Hepatocyte (in vitro differentiated cells): ENCODE measurements around the gene STK11IP.

Source experiments
- EZH2 ChIP-seq: fragments of 200-600 bp; sonication (generic); IDR thresholded peaks from 2 replicates; pipeline ENCODE4 v1.6.1; 2016; ENCODE audit warnings: antibody characterized with exemption, mild to moderate bottlenecking, borderline replicate concordance
- EZH2phosphoT487 ChIP-seq: fragments of 200-600 bp; sonication (generic); IDR thresholded peaks from one replicate; pipeline ENCODE4 v1.6.1; 2018; ENCODE audit warnings: antibody characterized with exemption, mild to moderate bottlenecking, low read depth, moderate library complexity; ENCODE audit not compliant: unreplicated experiment, severe bottlenecking
- TF ChIP-seq, protein P1 (sequence below): fragments of 200-600 bp; sonication (generic); IDR thresholded peaks from 2 replicates; pipeline ENCODE4 v1.5.1; 2016; ENCODE audit warnings: antibody characterized with exemption, mild to moderate bottlenecking; ENCODE audit not compliant: poor library complexity

DNA sequence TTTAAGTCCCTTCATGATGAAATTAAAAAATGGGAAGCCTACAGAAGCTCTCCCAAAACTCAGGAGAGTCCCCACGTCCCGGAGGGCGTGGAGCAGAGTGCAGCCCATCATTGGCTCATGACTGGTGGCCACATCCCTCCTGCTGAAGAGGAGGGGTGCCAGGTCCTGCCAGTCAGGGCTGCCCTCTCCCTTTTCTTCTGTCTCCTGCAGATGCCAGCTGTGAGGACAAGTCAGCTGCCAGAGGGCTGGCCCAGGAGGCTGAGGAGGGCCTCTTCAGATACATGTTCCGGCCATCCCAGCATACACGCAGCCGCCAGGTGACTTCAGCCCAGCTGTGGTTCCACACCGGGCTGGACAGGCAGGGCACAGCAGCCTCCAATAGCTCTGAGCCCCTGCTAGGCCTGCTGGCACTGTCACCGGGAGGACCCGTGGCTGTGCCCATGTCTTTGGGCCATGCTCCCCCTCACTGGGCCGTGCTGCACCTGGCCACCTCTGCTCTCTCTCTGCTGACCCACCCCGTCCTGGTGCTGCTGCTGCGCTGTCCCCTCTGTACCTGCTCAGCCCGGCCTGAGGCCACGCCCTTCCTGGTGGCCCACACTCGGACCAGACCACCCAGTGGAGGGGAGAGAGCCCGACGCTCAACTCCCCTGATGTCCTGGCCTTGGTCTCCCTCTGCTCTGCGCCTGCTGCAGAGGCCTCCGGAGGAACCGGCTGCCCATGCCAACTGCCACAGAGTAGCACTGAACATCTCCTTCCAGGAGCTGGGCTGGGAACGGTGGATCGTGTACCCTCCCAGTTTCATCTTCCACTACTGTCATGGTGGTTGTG, 23.0 kb upstream of the STK11IP start:
- TF ChIP-seq, protein P1, sequence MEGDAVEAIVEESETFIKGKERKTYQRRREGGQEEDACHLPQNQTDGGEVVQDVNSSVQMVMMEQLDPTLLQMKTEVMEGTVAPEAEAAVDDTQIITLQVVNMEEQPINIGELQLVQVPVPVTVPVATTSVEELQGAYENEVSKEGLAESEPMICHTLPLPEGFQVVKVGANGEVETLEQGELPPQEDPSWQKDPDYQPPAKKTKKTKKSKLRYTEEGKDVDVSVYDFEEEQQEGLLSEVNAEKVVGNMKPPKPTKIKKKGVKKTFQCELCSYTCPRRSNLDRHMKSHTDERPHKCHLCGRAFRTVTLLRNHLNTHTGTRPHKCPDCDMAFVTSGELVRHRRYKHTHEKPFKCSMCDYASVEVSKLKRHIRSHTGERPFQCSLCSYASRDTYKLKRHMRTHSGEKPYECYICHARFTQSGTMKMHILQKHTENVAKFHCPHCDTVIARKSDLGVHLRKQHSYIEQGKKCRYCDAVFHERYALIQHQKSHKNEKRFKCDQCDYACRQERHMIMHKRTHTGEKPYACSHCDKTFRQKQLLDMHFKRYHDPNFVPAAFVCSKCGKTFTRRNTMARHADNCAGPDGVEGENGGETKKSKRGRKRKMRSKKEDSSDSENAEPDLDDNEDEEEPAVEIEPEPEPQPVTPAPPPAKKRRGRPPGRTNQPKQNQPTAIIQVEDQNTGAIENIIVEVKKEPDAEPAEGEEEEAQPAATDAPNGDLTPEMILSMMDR = no peak
- TF ChIP-seq EZH2phosphoT487 = no peak
- TF ChIP-seq EZH2 = no peak
